ENCODE results near the gene GTF3C4.
"Not testable (repeated sequence)": the region's sequence is repeated elsewhere in the genome, so short reads cannot be mapped to it uniquely, and the experiment has no call there.

GTF3C4 gene

GRCh38 chr9:132716007-132716406 lies 45.7 kb downstream of the GTF3C4 start:
- no peaks in the 10 kb centered on the region for H3K9me3 ChIP-seq (ENCODE audit: severe bottlenecking)
- no peaks in the 10 kb centered on the region for H3K4me1 ChIP-seq (ENCODE audit: insufficient read depth, poor library complexity, severe bottlenecking)
- ATAC-seq (ENCODE audit: low read depth): no peak
- H3K4me3 ChIP-seq (ENCODE audit: severe bottlenecking): no peak overlapping the region
- peaks cover 5% of the 10 kb centered on the region for H3K27me3 ChIP-seq (ENCODE audit: insufficient read depth, poor library complexity, severe bottlenecking)
- DNase-seq (ENCODE audit: low spot score): no peak
- H3K36me3 ChIP-seq (ENCODE audit: low read depth): no peaks in the 10 kb centered on the region
- TF ChIP-seq CTCF (IDR thresholded peaks at IDR 0.05; ENCODE audit: poor library complexity, severe bottlenecking): no peak
- H3K27ac ChIP-seq (ENCODE audit: poor library complexity, severe bottlenecking): no peak overlapping the region

- no peak for TF ChIP-seq CTCF (IDR thresholded peaks at IDR 0.05; ENCODE audit: poor library complexity, severe bottlenecking)
- Histone ChIP-seq H3K4me3 (ENCODE audit: severe bottlenecking) (no peak overlapping the region), H3K36me3 (ENCODE audit: low read depth) (no peaks in the 10 kb centered on the region), H3K27ac (ENCODE audit: poor library complexity, severe bottlenecking) (no peak overlapping the region), H3K9me3 (ENCODE audit: severe bottlenecking) (no peaks in the 10 kb centered on the region), H3K27me3 (ENCODE audit: insufficient read depth, poor library complexity, severe bottlenecking) (peaks cover 5% of the 10 kb centered on the region), H3K4me1 (ENCODE audit: insufficient read depth, poor library complexity, severe bottlenecking) (no peaks in the 10 kb centered on the region)
- DNase-seq (ENCODE audit: low spot score): no peak
- ATAC-seq (ENCODE audit: low read depth): no peak
These were observed 47.2 kb downstream of the GTF3C4 start for GRCh38 chr9:132717326-132717945.

- DNase-seq (ENCODE audit: low spot score); ATAC-seq (ENCODE audit: low read depth); H3K27me3 ChIP-seq (ENCODE audit: insufficient read depth, poor library complexity, severe bottlenecking): not testable (repeated sequence)
These were observed 48.2 kb downstream of the GTF3C4 start for GRCh38 chr9:132718381-132718928.

GRCh38 chr9:132721661-132722060 lies 51.4 kb downstream of the GTF3C4 start:
- Histone ChIP-seq H3K27ac (ENCODE audit: poor library complexity, severe bottlenecking) (no peak overlapping the region), H3K36me3 (ENCODE audit: low read depth) (no peaks in the 10 kb centered on the region), H3K4me1 (ENCODE audit: insufficient read depth, poor library complexity, severe bottlenecking) (no peaks in the 10 kb centered on the region), H3K9me3 (ENCODE audit: severe bottlenecking) (no peaks in the 10 kb centered on the region), H3K27me3 (ENCODE audit: insufficient read depth, poor library complexity, severe bottlenecking) (peaks cover 5% of the 10 kb centered on the region), H3K4me3 (ENCODE audit: severe bottlenecking) (no peak overlapping the region)
- DNase-seq (ENCODE audit: low spot score): no peak
- TF ChIP-seq CTCF (IDR thresholded peaks at IDR 0.05; ENCODE audit: poor library complexity, severe bottlenecking): no peak
- no peak for ATAC-seq (ENCODE audit: low read depth)

More at GRCh38 chr9:132718381-132718928, 48.2 kb downstream of the GTF3C4 start:
- not testable (repeated sequence) for H3K4me3 ChIP-seq (ENCODE audit: severe bottlenecking); H3K9me3 ChIP-seq (ENCODE audit: severe bottlenecking); H3K27ac ChIP-seq (ENCODE audit: poor library complexity, severe bottlenecking); H3K36me3 ChIP-seq (ENCODE audit: low read depth); H3K4me1 ChIP-seq (ENCODE audit: insufficient read depth, poor library complexity, severe bottlenecking)

GRCh38 chr9:132722564-132723065 lies 52.4 kb downstream of the GTF3C4 start:
- Histone ChIP-seq H3K27ac (ENCODE audit: poor library complexity, severe bottlenecking) (no peak overlapping the region), H3K27me3 (ENCODE audit: insufficient read depth, poor library complexity, severe bottlenecking) (peaks cover 5% of the 10 kb centered on the region), H3K36me3 (ENCODE audit: low read depth) (no peaks in the 10 kb centered on the region), H3K9me3 (ENCODE audit: severe bottlenecking) (no peaks in the 10 kb centered on the region), H3K4me3 (ENCODE audit: severe bottlenecking) (no peak overlapping the region), H3K4me1 (ENCODE audit: insufficient read depth, poor library complexity, severe bottlenecking) (no peaks in the 10 kb centered on the region)
- TF ChIP-seq CTCF (IDR thresholded peaks at IDR 0.05; ENCODE audit: poor library complexity, severe bottlenecking): no peak
- ATAC-seq (ENCODE audit: low read depth) (no peak), DNase-seq (ENCODE audit: low spot score) (no peak)
